ENCODE results near the gene SLC35F3.

Gene SLC35F3

DNA sequence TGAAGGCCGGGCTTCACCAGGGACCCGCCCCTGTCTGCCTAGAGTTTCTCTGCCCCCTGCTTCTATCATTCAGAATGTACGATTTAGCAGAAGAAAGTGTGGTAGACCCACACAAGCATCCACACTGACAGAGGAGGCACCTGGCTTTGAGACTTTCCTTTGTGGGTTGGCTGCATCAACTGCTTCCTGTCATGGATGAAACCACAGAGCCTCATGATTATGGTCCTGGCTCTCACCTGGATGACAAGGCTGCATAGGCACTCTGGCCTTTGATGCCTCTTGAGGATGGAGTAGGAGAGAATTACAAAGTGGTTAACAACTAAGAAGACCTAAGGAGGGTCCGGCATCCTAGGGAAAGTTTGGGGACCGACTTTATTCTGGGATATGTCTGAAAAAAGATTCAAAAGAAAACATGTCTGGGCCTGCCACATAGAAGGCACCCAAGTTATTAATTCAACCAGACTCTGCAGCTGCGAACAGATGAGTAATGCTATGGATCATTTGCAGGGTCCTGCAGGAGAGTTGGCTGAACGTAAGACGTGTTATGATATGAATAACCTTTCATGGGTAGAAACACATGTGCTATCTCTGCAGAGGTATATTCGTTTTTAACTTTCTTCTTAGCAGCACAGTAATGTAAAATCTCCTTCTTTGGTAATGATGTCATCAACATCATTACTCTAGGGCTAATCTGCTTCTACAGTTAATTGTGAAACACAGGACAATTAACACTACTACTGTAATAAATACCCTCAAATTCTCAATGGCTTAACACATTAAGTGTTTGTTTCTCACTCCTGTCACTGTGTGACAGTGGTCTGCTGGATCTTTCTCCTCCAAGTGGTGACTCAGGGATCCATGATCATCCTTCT lies 136.2 kb downstream of the SLC35F3 start:
- DNase-seq (ENCODE audit: low read depth) = no peak

DNA sequence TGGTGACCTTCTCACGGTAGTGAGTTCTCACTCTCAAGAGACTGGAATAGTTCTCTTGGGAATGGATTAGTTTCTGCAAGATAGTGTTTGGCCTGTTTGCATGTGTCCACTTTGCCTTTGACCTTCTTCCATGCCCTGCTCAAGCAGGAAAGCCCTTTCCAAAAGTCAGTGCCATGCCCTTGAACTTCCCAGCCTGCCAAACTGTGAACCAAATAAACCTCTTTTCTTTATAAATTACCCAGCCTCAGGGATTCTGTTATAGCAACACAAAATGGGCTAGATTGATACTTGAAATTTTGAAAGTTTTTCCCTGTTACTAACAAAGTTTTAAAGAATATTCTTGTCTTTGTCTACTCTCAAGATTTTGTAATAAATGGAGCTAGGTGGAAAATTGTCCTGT lies 139.6 kb downstream of the SLC35F3 start:
- no peak for DNase-seq (ENCODE audit: low read depth)

DNA sequence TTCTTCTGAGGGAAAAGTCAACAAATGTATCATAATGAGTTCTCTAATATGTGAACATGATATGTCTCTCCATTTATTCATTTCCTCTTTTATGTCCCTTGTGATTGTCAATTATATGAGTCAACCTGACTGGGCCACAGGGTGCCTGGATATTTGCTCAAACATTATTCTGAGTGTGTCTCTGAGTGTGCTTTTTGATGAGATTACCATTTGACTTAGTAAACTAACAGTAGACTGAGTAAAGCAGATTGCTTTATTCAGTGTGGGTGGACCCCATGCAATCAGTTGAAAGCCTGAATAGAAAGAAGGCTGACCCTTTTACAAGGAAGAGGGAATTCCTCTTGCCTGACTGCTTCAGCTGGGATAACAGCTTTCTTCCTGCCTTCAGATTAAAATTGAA lies 142.6 kb downstream of the SLC35F3 start:
- DNase-seq (ENCODE audit: low read depth) = peak; percentile 22

DNA sequence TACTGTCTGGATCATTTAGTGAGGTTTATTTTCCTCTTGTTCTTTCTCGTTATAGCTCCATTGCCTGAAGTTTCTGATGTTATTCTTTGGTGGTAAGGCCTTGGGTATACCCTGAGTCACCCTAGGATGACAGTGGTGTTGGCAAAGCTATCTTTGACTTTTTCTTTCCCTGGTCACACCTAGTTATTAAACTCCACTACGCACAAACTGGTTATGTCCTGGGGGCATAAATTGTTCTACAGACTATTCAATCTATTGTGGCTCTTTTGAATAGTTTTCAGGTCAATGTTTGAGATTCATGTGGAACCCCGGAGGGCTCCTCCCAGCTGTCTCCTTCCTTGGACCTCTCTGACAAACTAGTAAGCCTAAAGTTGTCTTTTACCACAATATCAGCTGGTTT lies 157.7 kb downstream of the SLC35F3 start:
- DNase-seq (ENCODE audit: low read depth) = no peak

DNA sequence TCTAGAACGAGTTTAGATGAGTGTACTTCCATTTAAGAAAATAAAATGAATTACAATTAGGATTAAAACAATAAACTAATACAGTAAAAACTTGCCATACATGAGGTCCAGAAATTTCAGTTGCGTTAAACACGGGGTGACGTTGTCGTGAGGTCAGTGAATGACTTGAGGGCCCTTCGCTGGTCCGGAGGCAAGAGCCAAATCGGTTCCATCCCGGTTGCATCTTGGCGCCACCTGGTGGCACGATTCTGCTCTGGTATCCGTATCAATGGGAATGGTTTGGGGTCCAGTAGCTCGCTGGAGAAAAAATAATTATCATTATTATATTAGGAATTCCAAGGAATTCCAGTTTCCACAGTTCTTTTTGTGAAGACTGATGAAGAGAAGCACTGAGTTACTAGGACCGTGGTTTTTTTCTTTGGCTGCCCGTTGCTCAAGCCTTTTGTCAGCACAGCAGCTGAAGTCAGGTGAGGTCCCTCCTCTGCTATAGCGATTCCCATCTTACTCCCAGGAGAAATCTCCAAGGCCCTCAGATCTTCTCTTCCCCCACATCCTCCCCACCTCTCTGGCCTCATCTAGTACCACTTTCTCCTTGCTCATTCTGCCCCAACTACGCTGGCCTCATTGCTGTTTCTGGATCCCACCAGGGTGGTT lies 161.4 kb downstream of the SLC35F3 start:
- no peak for DNase-seq (ENCODE audit: low read depth)

DNA sequence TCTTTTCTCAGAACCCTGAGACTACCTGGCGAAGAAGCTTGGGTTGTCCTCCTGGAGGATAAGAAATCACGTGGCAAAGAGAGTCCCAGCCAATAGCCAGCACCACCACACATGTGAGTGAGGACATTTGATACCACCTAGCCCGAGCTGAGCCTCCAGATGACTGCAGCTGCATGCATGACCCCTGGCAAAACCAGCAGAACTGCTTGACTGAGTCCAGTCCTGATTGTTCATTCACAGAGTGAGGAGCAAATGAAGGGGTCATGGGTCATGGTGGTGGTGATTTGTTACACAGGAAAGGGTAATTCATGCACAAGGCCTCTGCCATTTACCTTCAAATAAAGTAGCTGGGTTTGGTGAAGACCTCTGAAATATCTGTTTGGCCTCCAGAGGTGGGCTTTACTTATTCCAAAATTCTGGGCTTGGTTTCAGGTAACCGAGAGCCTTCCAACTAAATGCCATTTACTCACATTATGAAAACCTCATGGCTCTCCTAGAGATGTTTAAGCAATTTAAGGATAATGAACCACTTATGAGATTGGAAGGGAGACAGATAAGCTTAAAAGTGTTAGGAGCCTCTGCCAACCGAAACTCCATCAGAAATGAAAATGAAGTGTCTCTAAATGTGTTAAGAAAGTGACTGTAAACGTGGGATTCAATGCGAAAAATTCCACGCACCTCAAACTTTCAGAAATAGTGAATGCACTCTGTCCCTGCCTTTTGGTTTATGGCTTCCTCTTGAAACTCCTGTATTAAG lies 163.3 kb downstream of the SLC35F3 start:
- no peak for DNase-seq (ENCODE audit: low read depth)

DNA sequence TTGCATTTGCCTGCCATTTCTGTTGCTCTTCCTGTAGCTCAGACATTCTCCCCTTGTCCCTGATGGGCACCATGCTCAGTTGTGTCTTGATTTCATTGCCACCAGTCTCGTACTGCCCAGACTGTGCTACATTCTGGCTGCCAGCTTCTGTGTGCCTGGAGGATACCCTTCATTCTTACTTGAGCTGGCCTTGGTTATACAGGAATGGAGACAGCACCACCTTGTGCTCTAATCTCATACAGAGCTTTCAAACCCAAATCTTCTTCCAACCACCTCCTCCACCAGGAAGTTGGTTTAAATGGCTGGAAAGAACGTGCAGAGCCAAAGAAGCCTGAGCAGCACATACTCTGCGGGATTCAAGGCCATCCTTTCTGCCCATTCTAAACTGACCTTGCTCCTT lies 165.3 kb downstream of the SLC35F3 start:
- no peak for DNase-seq (ENCODE audit: low read depth)

DNA sequence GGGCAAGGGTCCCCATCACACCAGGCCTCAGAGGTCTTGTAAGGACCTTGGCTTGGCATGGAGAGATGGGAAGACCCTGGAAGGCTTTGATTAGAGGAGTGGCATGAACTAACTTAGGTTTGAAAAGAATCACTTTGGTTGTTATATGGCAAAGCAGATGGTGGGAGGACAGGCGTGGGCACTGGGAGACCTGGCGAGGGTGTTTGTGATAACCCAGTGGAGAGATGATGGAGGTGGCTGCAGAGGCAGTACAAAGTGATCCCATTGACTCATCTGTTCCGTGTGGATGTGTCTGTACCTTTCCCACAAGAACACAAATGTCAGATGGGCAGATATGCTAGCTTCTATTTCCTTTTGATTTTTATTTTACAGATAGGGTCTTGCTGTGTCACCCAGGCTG lies 168.3 kb downstream of the SLC35F3 start:
- no peak for DNase-seq (ENCODE audit: low read depth)

DNA sequence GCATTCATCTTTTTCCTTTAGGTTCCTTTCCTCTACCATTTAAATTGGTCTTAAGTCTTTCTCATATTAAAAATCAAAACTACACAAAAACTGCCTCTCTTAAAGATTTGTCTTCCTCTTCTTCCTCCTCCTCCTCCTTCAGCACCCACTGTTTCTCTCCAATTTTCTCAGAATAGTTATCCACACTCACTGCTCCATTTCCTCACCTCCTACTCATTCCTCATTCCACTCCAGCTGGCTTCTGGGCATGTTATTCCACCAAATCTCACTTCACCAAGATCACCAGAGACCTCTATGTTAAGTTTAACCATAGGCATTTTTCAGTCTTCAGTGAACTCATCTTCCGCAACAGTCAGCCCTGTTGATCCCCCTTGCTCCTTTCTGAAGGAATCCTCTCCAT lies 173.7 kb downstream of the SLC35F3 start:
- no peak for DNase-seq (ENCODE audit: low read depth)

DNA sequence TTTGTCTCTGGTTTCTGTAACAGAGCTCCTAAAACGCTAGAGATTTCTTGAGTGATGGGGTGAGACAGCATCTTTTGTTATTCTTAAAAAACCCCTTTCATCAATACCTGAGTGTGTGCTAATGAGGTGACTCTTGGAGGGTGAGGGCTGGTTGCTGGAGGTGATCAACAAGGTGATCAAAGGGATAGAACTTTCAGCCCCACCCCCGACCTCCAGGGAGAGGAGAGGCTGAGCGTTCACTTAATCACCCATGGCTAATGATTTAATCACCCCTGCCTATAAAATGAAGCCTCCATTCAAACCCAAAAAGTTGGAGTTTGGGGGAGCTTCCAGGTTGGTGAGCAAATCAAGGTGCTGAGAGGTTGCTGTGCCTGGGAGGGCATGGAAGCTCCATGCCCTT lies 175.4 kb downstream of the SLC35F3 start:
- DNase-seq (ENCODE audit: low read depth) = no peak

DNA sequence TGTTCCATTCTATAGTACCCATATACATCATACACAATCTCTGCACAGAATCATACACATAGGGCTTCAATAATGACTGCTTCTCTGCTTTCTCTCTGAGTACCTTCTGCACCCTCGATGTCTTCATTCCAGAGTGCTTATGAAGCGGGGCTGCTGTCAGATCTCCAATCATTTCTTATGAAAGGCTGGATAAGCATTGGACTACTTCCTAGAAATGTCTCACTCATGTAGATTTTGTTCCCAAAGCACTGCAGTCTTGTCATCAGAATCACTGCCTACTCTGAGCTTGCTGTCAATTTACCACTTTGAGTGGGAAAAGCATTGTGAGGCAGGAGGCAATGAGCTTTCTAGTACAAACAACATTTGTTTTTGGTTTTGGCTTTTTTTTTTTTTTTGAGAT lies 179.0 kb downstream of the SLC35F3 start:
- DNase-seq (ENCODE audit: low read depth) = no peak

DNA sequence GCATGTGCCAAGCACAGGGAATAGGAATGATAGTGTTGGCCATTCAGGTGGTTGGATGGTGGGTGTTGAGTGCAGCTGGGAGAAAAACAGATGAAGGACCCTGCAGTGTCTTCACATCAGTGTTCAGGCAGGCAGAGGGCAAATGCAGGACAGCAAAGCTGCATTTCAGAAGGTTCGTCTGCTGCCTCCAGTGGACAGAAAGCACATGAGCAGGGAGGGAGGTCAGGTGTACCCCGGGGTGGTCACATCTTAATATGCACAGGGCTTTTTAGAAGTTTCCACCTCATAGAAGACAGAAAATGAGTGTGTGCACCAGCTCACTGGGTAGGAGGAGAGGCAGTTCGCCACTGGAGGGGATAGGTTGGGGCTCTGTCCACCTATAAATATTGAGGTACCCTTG lies 184.9 kb downstream of the SLC35F3 start:
- no peak for DNase-seq (ENCODE audit: low read depth)

DNA sequence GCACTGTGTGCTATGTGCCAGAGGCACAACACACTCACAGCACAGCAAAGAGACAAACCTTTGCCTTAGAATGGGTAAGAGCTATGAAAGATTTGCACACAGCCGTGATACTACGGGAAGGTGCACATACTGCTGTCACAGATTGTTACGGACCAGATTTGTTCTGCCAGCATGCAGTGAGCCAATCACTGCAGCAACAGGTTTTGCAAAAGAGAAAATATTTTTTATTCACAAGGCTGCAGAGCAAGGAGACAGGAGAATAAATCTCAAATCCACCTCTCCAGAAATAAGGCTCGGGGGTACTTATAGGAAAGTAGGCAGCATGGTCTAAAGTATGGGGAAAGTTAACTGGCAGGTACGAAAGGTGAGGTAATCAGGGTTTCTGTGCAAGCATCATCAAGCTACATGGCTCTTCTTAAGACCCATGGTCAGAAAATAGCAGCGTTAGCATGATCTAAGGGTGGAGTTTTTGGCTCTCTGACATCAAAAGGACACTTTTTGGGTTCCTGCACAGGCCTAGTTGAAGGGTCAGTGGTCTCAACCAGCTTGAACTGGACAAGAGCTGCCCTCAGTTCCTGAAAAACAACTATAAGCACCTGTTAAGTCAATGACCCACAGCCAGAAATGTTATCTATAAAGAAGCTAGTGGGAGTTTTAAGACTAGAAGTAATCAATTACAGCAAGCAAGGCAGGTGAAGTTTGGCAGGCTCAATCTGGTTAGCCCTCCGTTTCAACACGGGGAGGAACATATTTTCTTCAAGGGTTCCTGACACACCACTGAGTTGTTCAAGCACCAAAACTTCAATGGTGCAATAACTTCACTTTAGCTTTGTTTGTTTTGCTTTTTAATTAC lies 186.0 kb downstream of the SLC35F3 start:
- no peak for DNase-seq (ENCODE audit: low read depth)

DNA sequence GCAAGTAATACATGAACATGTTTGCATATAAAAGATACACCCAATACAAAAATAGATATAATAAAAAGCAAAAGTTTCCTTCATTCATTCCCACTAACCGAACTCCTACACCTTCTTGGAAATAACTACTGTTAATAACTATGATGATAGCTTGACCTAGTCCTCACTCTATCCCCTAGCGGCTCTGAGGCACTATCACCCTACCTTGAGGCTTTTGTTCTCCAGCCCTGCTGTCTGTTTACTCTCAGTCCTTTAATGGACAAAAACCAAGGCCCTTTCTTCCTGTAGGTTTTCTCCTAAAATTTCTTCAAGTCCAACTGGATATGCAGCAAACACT lies 186.6 kb downstream of the SLC35F3 start:
- DNase-seq (ENCODE audit: low read depth) = no peak

DNA sequence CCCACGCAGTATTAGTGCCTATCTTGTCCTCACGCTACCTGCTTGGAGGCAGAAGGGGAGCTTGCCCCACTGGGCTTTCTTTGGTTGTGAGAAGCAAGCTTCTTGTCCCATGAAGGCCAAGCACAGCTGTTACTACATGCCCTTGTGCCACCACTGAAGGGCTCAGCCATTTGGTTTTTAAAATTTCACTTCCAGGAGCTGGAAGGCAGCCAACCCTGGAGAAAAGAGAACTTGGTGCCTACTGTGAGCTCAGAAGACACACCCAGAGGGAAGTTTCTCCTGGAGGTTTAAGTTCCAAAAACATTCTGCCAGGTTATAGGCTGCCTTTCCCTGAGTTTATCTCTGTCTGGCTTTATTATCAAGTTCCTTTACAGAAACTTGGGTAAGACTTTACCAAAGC lies 187.4 kb downstream of the SLC35F3 start:
- DNase-seq (ENCODE audit: low read depth) = no peak

DNA sequence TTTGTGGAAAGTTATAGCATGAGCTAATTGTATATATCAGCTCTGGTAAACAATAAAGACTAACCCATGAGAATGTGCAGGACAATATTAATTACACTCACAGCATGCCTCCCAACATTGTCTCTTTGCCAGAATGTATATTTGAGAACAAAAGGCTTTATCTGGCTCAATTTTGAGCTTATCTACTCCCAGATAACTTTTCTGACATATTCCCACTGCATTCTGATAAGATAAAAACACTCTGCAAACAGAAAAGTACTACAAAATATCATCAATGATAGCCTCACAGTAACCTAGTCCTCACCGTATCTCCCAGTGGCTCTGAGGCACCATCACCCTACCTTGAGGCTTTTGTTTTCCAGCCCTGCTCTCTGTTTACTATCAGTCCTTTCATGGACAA lies 188.6 kb downstream of the SLC35F3 start:
- DNase-seq (ENCODE audit: low read depth) = no peak

DNA sequence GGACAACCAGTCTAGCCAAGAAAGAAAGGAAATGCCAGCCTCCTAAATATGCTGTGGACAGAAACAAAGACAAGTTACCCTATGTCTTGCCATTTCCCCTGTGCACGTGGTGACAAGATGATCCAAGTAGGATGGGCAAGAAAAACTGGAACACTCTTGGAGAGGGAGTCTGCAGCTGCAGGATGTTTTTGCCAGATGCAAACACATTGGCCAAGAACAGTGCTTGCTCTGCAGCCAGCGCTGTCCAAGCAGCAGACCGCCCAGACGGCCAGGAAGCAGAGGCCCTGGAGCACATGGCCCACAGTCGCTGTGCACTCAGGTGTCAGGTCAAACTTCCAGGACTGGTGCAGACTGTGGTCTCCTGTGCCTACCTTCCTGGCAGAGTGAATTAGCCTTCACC lies 189.3 kb downstream of the SLC35F3 start:
- no peak for DNase-seq (ENCODE audit: low read depth)

DNA sequence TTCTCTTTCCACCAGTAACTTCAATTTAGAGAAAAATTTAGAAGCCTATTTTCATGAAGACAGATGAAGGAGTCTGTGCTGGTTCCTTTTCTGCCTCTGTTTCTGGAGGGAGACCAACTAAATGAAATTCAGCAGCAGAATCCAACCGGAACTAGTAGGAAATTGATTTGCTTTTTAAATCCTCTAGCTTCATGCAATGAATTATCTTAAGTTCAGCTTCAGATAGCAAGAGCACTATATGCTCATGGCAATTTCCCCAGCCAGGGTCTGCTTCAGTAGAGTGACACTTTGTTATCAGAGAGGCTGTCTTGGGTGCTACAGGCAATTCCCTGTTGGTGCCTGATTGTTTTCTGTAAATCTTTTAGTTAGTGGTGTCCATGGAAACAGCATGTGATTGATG lies 189.7 kb downstream of the SLC35F3 start:
- no peak for DNase-seq (ENCODE audit: low read depth)

DNA sequence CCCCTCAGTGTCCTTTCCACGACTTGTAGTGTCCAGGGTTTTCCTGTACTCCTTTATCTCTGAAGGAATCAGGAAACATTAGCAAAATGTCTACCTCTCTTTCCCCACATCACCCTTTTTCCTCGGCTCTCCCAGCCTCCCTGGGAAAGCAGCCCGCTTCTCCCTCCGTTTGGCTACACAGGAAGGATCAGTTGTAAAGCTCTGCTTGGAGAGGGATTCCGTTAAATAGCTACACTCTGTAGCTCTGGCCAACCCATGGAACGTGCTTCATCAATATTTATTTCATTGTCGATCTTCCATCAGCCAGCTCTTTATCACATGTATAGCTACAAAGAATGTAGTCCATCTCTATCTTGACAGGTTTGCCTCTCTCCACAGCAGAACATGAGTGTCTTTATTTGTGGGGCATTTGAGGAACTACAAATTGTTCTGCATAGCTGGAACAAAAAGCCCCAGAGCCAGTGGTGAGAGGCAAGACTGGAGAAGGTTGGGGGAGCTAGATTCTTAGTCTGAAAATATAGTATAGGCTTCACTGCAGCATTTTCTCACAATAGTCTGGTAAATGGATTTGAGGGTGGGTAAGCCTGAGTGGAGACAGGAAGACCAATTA lies 191.8 kb downstream of the SLC35F3 start:
- no peak for DNase-seq (ENCODE audit: low read depth)

DNA sequence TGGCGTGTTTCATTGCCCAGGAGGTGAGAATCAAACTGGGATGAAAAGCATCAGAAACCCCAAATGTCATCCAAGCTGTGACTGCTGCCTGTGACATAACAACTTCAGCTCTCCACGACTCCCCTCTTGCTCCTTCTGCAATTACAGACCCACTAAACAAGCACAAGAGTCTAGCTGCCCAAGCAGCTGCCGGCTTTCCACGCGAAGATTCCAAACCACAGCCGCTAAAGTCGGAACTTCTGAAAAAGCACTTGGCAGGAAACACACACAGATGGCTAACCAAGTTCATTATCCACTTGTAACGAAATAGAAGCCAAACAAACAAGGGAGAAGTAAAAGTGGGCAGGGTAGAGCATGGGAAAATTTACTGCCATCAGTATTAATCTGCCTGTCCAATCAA lies 198.1 kb downstream of the SLC35F3 start:
- no peak for DNase-seq (ENCODE audit: low read depth)

DNA sequence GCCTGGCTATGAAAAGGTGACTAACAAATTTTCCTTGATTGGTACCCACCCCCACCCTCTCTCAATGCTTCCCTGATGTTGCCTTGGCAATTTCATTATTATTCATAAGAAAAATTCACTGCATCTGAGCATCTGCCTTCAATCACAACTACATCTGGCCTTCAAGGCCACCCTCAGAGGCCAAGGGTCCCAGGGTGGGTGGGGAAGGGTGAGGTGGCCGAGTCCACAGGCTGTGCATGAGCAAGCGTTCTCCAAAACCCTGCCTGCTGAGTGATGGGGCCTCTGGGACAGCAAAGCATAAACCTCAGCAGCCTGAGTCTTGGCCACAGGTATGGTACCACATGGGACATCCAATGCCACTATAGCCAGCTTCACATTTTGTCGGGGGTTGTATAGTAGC lies 198.7 kb downstream of the SLC35F3 start:
- no peak for DNase-seq (ENCODE audit: low read depth)

DNA sequence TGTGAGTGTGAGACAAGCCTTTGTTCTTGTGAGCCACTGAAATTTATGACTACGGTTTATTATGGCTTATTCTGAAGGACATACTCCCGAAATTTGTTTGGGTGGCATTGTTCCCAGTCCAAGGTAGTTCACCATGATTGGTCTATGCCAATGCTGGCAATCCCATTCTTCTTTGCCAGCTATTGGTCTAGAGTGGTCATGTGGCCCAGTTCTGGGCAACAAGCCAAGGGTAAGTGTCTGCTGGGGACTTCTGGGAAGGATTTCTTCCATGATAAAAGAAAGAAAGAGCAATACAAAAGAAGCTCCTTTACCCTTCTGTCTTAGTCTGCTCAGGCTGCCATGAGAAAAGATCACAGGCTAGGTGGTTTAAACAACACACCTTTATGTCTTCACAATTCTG lies 201.6 kb downstream of the SLC35F3 start:
- DNase-seq (ENCODE audit: low read depth) = no peak
